GM19468 (cell line): ENCODE data around the gene CYP39A1.

Source experiments
- ATAC-seq: cut with Tn5 transposase; IDR thresholded peaks from one replicate; pipeline ENCODE4 v1.9.1; 2021; ENCODE audit warnings: mild to moderate bottlenecking, moderate library complexity, moderate number of reproducible peaks; ENCODE audit not compliant: unreplicated experiment; ENCODE audit errors: extremely low read depth

The CYP39A1 gene

DNA sequence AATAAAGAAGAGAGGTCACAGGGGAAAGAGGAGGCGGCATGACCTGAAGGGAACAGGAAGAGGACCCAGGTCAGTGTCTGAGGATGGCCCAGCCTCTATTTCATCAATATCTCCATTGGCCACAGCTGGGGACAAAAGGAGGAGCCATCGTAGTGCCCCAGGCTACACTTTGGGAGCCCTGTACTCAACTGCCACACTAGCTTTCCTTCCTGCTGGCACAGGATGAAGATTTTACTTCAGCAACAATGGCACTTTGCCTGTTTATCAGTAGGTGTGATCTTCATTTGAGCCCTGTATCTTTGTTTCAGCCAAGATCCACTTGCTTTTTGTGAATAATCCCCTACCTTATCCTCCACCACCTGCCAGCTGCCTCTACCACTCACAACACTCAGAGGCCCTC, 126.0 kb downstream of the CYP39A1 start:
- ATAC-seq, result no peak

DNA sequence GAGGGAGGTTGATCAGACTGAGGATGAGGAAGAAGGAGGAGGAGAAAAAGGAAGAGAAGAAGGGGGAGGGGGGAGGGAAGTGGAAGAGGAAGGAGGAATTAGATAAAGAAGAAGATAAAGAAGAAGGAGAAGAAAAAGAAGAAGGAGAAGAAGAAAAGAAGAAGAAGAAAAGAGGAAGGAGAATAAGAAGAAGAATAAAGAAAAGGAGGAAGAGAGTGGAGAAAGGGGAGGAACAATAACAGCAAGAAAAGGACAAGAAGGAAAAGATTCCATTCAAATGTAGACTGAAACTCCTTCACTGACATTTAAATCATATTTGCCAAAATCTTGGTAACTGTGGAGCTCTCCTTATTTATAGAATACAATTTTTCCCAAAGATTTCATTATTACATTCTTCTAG, 127.0 kb downstream of the CYP39A1 start:
- ATAC-seq, result no peak

DNA sequence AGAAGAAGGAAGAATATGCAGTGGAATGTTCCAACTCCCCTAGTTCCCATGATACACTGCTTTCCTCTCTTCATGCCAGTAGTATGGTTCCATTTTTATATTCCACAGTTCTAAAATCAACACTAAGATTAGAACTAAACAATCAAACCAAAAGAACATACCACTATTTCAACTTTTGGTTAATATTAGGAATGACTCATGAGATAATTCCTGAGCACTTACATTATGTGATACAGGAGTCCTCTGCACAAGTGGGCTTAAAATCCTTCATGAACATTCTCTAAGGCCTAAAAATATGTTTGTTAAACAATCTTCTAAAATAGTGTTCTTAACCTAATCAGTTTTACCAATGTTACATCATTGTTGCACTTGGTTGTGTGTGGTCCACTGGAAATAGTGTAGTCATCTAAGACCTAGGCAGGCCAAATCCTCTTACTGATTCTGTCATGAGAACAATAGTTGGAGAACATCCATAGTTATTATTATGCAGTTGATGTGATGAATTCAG, 131.1 kb downstream of the CYP39A1 start:
- ATAC-seq, result no peak

DNA sequence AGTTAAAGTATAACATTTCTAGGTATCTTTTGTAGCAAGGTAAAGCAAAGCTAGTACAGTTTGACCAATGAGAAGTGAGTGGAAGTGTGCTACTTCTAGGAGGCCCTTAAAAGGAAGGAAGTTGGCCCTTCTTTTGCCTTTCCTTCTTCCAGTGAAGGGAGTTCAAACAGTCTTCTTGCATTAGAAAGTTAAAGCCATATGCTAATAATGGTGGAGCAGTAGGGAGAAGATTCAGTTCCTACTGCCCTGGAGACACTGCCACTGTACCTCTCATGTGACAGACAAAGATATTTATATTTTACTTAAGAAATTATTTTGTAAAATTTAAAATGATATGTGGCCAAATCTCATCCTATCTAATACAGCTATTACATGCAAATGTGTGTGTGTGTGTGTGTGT, 135.4 kb downstream of the CYP39A1 start:
- ATAC-seq, result no peak

DNA sequence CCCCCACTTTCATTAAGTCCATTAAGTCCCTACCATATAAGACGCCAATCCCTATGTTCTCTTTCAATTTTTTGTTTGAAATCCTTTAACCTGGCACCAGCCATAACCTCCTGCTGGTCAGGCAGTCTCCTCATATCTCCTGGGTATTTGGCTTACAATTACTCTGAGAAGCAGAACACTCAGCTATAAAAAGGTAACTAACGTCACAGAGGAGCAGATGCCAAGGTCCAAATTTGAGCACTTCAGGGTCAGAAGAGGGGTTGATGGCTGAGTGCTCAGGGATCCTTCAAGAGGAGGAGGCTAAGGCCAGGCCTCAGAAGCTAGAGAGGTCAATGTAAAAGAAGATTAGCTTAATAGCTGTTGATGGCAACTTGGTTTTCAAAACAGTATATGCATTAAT, 139.1 kb downstream of the CYP39A1 start:
- ATAC-seq, result no peak

DNA sequence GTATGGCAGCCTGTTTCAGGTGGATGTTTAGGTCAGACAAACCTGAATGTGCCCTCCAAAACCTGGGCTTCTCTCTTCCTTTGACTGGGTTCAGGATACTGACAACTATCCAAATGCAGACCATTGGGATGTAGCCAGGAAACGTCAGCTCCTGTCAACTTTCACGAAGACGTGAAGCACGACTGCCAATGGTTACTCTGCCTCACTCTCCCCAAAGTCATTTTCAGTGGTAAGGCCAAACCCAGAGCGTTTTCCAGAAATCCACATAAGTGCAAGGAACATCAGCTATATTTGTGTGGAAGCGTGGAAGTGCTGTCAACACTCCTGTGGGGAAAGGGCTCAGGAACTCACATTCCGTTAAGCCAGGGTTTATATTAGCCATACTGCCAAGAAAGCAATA, 141.3 kb downstream of the CYP39A1 start:
- no peak for ATAC-seq

DNA sequence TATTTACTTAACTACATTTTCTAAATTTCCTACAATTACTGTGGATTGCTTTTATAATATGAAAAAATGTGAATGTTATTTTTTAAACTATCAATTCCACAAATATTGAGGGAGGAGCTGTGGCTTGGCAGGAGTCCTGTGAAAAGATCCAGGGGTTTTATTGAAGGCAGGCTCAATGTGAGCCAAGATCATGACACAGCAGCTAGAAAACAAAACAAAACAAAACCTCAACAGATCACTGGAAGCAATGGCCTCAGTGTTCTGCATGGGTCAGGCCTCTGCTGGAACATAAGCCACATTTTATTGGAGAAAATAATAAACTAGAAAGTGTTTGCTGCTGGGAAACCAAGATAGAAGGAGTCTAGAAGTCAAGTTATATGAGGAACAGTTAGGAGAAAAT, 142.0 kb downstream of the CYP39A1 start:
- ATAC-seq, result no peak

DNA sequence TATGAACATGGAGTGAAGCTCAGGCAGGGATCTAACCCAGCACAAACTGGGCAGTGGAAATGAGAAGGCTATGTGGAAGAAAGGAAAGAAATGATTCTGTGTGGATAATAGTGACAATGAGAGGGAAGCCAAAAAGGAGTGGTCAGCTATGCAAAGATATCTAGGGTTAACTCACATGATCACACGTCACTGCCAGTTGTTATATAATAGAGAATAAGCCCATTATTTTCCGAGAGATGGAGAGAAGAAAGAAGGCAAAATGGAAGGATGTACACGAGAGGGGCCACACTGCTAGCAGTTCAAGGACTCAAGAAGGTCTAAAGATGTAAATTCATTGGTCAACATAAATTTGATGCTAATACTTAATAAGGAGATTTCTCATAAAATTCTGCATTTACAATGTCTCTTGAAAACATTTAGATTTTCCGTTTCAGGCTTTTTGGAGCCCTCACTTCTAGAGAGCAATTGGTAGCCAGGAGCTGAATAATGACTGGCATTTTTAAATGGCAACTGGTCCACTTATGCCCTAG, 142.6 kb downstream of the CYP39A1 start:
- no peak for ATAC-seq

DNA sequence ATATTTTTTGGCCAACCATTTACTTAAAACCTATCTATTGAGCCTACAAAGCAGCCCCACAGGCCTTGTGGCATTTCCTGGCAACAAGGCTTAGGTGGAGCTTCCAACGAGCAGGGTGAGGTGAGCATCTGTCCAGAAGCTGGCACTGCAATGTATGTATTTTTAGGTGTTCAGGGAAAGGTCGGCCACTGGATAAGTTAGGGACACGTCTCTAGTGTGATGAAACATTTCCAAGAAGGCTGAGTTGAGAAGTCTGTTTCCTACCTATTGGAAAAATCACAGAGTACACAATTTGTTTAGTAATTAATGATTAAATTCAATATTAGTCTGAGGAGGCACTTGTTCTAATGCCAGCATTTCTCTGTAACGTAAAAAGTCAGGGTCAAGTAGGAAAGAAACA, 143.6 kb downstream of the CYP39A1 start:
- no peak for ATAC-seq

DNA sequence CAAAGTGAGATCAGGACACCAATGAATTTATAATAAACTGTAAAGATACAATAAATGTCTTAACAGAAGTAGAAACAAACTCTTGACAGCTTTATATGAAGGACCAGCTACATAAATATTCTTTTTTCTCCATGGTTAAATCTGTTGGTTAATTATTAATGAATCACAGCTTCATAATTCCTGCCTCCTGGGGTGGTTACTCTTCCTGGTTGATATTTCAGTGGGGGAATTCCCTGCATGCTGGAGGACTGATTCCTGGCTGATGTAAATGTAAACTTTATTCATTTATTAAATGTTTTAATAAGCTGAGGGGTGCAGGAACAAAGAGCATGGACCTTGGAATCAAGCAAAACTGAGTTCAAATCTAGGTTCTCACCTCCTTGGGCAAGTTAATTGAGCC, 145.2 kb downstream of the CYP39A1 start:
- ATAC-seq, result no peak

DNA sequence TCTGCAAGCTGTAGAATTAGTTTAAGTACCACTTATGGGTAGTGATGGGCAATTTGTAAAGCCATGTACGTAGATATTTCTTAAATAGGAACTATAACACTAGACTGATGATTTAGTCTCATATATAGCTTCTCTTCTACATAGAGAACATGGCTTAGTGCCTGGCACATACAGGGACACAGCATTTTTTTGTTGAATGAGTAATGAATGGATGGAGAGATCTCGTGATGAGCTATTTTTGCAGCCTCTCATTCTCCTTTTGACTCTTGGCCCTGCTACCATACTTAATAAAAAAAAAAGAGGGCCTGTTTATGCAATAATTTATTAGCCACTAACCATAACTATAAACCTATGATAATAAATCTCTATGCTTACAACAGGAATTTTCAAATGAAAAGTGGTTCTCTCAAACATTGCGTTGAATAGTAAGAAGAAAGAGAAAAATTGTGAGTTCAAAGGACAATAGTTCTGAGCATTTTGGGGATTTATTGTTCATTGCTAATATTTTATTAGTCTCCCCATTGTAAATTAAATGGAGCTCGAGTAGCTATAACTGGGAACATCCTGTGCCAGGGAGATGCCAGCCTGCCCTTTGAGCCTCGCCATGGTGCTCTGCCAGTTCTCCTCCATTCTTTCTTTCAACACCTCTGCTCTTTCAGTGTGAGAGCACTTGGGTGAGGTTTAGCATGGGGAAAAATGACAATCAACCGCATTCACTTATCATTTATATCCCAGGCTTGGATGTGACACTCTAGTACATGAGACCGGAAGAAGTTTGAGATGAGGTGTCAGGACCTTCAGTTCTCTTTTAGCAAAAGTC, 146.7 kb downstream of the CYP39A1 start:
- ATAC-seq, result no peak

DNA sequence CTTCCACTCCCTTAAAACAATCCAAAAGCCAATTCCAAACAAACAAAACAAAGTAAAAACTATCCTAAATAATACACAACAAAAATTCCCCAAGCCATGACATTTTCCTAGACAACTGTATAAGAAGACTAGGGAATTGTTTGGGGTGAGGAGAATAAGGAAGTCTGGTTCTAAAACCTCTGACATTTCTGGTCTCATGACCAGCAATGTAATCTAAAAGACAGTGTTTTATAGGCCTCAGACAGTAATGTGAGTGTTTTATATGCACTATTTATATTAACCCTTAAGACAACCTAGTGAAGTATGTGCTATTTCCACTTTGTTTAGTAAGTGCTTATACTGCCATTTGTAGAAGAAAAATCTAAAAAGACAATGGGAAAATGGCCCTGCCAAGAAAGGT, 148.4 kb downstream of the CYP39A1 start:
- ATAC-seq, result no peak

DNA sequence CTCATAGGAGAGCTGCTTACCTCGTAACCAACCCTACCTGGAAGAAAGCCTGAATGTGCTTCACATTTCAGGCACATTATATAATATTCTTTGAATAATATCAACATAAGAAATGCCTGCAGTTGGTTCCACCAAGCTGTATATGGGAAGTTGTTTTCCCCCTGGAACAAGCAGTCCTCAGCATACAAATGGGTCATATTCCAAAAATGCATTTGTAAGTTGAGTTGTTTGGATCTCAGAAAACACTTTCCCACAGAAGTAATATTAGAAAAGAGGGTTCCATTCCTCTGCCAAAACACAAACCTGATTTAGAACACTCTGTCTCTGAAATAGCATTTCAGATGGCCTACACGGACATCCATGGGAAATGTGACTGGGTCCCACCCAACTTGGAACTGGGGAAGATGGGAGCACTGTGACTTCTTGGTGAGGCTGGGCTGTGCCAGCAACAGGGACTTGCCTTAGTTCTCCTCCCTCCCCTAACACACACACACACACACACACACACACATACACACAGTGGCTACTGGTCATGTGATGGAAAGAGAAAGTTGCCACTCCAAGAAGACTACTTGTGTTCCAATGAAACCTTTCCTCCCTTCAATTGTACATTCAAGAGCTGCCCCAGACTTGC, 150.0 kb downstream of the CYP39A1 start:
- ATAC-seq, result no peak

DNA sequence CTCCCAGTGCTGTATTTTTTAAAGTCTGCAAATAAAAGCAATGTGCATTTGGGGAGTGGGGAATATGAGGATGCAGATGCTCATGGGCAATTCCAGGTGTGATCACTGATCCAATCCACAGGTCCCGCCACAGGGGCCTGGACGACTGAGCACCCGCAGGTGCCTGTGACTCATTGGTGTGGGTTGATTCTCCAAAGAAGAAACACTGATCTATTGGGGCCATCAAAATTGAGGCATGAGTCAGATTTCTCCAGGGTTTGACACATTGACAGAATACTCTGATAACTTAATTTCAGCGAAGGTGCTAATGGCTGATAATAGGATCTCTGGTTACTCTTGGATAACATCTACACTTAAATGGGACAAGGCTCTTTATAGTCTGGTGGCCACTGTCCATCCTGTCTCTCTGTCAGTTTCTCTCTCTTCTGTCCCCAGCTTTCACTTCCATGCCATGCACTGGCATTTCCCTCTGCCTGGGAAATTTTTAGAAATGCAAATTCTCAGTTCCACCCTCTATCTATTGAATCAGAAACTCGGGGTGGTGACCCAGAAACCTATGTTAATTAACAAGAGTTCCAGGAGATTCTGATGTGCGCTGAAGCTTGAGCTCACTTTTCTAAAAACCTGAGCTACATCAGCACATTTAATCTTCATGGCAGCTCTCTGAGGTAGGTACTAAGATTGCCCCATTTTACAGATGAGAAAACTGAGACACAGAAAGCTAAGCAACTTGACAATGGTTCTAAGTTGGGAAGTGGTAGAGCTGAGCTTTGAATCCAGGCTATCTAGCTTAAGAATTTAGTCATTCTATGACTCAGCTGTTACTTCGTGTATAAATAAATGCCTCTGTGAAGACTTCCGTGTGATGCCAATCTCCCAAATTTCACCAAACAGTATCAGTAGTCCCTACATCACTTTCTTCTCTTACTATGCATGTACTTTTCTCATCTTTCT, 151.2 kb downstream of the CYP39A1 start:
- no peak for ATAC-seq

DNA sequence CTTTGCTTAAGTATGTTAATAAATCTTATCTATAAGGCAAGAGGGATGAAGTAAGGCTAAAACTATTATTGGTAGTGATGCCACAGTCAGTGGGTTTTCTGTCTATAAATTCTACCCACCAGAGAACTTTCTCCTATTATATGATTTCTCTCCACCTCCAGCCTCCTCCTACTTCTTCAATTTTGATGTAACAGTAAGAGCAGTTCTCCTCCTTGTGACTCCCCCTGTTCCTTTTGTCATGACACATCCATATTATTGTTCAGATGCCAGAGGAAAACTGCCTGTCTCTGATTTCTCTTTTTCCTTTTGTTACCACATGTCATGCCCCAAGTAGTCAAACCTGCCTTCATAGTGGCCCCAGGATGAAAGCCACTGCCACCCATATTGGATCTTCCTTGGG, 152.2 kb downstream of the CYP39A1 start:
- ATAC-seq, result no peak
